C4-2B (cell line): ENCODE data around the gene NAV2.

Experiments
- H3K27ac ChIP-seq: fragments of 450-650 bp; 2 replicates; pipeline ENCODE4 v1.5.1; 2017
- ZFX ChIP-seq: fragments of 450-650 bp; IDR thresholded peaks from 2 replicates; pipeline ENCODE4 v1.6.1; 2017
- TF ChIP-seq, protein P1 (sequence below): fragments of 450-650 bp; conservative IDR thresholded peaks from 2 replicates; pipeline ENCODE4 v1.5.1; 2017; ENCODE audit warnings: mild to moderate bottlenecking

Gene NAV2

DNA sequence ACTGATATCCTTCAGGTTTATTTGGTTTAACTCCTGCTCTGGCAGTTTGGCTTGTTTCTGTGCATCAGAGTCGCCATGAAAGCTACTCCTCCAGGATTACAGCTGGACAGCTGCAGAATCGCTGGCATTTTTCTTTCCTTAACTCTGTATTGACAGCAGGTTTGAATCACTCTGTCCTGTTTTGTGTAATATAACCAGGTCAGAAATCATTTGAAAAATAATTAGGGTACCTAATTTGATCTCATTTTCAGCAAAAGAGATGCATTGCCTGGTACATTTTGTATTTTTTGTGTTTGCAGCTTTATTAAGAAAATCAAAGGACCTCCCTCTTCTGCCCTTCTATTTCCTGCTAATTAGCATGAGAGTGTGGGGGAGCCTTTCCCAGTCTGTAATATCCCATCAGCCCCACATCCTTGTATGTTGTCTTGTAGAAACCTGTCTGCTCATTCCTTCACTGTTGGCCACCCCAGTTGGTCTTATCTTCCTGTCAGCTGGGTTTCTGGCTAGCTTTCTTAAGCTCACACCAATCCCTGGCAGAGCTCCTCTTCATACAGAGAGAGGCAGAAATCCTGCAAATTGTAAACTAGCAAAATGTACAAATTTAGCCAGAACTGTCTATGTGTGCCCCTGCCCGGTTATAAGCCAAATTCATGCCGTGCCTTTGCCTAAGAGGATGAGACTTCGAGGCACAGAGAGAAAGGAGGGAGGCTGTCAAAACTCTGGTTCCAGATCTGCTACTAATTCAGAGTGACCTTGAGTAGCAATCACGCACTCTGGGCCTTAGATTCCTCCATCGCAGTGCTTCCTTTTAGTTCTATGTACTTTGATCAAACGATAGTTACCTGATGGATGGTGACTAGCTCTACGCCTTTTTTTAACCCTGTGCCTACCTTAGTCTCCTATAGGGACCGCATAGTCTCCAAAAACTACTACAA lies 200.6 kb downstream of the NAV2 start:
- TF ChIP-seq, protein P1, sequence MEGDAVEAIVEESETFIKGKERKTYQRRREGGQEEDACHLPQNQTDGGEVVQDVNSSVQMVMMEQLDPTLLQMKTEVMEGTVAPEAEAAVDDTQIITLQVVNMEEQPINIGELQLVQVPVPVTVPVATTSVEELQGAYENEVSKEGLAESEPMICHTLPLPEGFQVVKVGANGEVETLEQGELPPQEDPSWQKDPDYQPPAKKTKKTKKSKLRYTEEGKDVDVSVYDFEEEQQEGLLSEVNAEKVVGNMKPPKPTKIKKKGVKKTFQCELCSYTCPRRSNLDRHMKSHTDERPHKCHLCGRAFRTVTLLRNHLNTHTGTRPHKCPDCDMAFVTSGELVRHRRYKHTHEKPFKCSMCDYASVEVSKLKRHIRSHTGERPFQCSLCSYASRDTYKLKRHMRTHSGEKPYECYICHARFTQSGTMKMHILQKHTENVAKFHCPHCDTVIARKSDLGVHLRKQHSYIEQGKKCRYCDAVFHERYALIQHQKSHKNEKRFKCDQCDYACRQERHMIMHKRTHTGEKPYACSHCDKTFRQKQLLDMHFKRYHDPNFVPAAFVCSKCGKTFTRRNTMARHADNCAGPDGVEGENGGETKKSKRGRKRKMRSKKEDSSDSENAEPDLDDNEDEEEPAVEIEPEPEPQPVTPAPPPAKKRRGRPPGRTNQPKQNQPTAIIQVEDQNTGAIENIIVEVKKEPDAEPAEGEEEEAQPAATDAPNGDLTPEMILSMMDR = no peak
- no peak for TF ChIP-seq ZFX
- no peak overlapping the region for H3K27ac ChIP-seq

DNA sequence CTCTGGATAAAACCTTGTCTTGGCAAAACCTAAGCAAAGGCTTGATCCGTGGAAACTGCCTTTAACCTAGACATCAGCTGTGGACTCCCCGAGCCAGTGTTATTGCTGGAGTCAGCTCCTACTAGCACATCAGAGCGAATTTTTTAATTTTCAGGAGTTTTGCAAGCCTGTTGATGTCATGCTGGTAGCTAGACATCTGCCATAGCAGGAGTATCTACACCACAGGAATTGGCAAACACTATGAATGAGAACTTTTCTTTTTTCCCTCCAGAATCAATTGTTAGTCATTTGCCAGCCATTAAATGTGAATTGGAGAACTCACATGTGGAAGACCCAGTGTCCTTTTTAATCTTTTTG lies 201.2 kb downstream of the NAV2 start:
- TF ChIP-seq, protein P1 = no peak
- no peak for TF ChIP-seq ZFX
- no peak overlapping the region for H3K27ac ChIP-seq

DNA sequence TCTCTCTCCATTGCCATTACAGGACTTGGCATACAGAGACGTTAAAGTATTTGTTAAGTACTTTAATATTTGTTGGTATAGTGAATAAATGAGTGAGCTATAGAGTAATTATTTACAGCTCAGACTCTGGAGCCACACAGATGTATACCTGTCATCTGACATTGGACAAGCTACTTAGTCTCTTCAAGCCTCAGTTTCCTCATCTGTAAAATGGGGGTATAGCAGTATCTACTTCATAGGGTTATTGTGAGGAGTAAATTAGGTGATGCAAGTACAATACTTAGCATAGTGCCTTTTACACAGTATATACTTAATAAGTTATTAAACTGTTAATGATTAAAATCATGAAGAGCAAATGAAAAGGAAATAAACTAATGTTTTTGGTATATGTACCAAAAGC lies 203.2 kb downstream of the NAV2 start:
- no peak for TF ChIP-seq ZFX
- TF ChIP-seq, protein P1 = no peak
- H3K27ac ChIP-seq = no peak overlapping the region

DNA sequence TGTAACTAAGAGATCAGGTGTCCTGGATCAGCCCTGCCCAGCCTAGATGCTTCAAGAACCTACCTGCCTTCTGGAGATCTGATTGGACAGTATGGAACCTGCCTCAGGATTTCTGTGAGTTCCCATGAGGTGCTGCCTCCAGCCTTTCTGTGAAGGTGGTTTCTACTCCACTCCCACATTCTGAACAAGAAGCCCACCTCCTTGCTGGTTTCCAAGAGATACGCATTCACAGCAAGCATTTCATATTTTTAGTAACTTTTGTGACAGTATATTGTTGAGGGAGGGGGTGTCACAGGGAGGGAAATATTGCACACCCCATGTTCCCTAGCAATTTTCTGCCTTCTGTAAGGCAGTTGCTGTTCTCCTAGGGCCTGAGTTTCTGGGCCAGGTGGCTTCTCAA lies 204.4 kb downstream of the NAV2 start:
- no peak overlapping the region for H3K27ac ChIP-seq
- TF ChIP-seq, protein P1 = no peak
- TF ChIP-seq ZFX = no peak

DNA sequence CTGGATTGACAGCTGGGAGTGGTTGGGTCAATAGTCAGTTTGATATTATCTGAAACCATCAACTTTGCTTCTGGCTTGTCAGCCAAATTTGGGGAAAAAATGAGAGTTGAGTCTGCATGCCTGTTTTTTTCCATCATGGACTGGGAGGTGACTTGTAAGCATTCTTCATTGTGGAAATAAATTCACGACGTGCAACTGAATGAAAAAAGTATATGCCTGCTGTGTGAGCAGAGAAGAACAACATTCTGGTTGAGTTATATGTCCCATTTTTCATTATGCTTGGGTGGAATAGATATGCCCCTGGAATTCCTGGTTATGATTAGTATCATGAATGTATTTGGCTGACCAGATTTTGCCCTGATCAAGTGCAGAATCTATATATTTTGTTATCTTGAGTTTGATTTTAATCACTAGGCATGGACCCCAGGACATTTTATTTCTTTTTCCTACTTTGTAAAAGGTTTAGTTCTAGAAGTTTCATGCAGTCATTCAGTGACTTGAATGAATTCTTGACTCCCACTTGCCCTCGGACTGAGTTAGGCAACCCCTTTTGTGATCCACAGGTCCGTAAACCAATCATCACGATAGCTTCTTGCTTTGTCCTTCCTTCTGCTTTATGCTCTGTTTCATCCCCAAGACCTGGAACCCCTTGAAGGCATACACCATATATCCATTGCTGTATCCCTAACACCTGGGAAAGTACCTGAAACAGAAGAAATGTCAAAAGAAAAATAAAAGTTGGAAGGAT lies 205.8 kb downstream of the NAV2 start:
- TF ChIP-seq, protein P1 = no peak
- TF ChIP-seq ZFX = no peak
- H3K27ac ChIP-seq = no peak overlapping the region

DNA sequence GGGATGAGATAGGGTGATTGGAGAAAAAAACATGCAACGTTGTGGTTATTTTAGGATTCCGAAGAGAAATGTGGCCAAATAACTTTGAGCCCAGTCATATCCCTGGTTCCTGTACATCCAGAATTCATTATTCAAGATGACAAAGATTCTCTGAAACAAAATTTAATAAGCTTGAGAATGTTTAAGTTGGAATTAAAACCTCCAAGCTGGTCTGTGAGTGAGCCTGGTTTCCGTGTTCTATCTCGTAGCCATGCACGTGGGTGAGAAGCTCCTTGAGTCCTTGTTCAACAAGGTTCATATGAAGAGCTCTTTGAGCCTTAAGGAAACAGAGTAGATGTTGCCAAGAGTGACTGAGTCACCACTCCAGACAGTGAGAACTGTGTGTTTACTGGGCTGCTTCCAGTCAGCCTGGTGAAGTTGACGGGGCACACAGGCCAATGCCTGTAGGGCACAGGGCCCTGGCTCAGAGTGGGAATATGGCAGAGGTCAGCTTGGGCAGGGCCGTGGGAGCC lies 206.5 kb downstream of the NAV2 start:
- H3K27ac ChIP-seq = no peak overlapping the region
- TF ChIP-seq, protein P1 = no peak
- no peak for TF ChIP-seq ZFX

DNA sequence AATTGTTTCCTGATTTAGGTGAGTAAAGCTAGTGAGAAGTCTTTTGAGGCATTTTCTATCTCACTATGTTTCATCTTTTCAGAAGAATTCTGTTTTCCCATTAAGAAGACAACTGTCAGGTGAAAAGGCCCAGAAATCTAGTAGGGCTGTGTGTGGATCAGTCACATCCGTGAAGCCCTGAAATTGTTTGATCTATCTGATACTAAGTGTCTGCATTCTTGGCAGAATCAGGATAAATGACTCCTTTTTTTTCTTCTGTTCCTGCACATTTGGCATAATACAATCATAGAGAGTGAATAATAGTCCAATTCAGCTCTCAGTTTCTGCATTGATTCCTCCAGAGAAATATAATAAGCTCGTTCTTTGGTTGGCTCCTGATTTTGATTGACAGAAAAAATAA lies 208.3 kb downstream of the NAV2 start:
- TF ChIP-seq, protein P1 = no peak
- no peak overlapping the region for H3K27ac ChIP-seq
